ENCODE results near the gene ITGA4.

- TF ChIP-seq, protein P1, sequence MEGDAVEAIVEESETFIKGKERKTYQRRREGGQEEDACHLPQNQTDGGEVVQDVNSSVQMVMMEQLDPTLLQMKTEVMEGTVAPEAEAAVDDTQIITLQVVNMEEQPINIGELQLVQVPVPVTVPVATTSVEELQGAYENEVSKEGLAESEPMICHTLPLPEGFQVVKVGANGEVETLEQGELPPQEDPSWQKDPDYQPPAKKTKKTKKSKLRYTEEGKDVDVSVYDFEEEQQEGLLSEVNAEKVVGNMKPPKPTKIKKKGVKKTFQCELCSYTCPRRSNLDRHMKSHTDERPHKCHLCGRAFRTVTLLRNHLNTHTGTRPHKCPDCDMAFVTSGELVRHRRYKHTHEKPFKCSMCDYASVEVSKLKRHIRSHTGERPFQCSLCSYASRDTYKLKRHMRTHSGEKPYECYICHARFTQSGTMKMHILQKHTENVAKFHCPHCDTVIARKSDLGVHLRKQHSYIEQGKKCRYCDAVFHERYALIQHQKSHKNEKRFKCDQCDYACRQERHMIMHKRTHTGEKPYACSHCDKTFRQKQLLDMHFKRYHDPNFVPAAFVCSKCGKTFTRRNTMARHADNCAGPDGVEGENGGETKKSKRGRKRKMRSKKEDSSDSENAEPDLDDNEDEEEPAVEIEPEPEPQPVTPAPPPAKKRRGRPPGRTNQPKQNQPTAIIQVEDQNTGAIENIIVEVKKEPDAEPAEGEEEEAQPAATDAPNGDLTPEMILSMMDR (IDR thresholded peaks at IDR 0.05) = no peak
- TF ChIP-seq MYC (IDR thresholded peaks at IDR 0.05; ENCODE audit: borderline replicate concordance, low read length) (no peak), RNF2 (IDR thresholded peaks at IDR 0.05; ENCODE audit: borderline replicate concordance, low read depth) (no peak), POLR2AphosphoS2 (conservative IDR thresholded peaks at IDR 0.05; ENCODE audit: low read length) (no peak)
Observed at GRCh38 chr2:181459621-181460021, 2.4 kb downstream of the ITGA4 start.

Measured in A549 (cell line).